Transverse colon (tissue), 4 donors: Measurements from ENCODE around the gene OGG1. TPM values are rescaled to one million over a fixed set of nuclear protein-coding genes. Genes with fewer than 3 reads are reported as not detected.

Experiments
- DNase-seq: peaks from one replicate; pipeline ENCODE4 v3.0.0-alpha.2; 2019
- H3K27ac ChIP-seq, 4 donors: fragments of 200-600 bp; sonication (generic); 2 replicates each; pipeline ENCODE4 v1.5.1; 2016 to 2018; ENCODE audit warnings: inconsistent platforms in 4 of 4
- H3K27me3 ChIP-seq: fragments of 200-600 bp; sonication (generic); 2 replicates; pipeline ENCODE4 v1.5.1; 2017; ENCODE audit warnings: inconsistent platforms
- H3K36me3 ChIP-seq, 4 donors: fragments of 200-600 bp; sonication (generic); 2 replicates each; pipeline ENCODE4 v1.5.1; 2017 to 2019; ENCODE audit warnings: inconsistent platforms in 4 of 4
- H3K4me1 ChIP-seq, 4 donors: fragments of 200-600 bp; sonication (generic); 2 replicates each; pipeline ENCODE4 v1.5.1; 2017 to 2020; ENCODE audit warnings: inconsistent platforms in 4 of 4
- H3K4me3 ChIP-seq, 4 donors: fragments of 200-600 bp; sonication (generic); 1 replicate in 1 of 4; 2 replicates in 3 of 4; pipeline versions ENCODE4 v1.5.1 to v1.6.1; 2017 to 2019; ENCODE audit warnings: inconsistent platforms in 4 of 4
- H3K9me3 ChIP-seq, 2 donors: fragments of 200-600 bp; sonication (generic); 2 replicates each; pipeline ENCODE4 v1.5.1; 2017 to 2019; ENCODE audit warnings: inconsistent platforms in 2 of 2
- EP300 ChIP-seq: sonication (generic); formaldehyde crosslinking; IDR thresholded peaks from one replicate; pipeline ENCODE4 v1.6.1; 2017; ENCODE audit warnings: antibody characterized with exemption, low read depth
- POLR2A ChIP-seq: fragments of 450-650 bp; IDR thresholded peaks from one replicate; pipeline ENCODE4 v1.6.1; 2016; ENCODE audit warnings: antibody characterized with exemption, mild to moderate bottlenecking, moderate library complexity
- POLR2AphosphoS5 ChIP-seq, 3 donors: sonication (generic); formaldehyde crosslinking; IDR thresholded peaks; one replicate each; pipeline ENCODE4 v1.6.1; 2016; ENCODE audit warnings: antibody characterized with exemption in 3 of 3
- WGBS, 2 donors: methylation state at CpG; one replicate each; pipeline ENCODE4 v1.1.5; 2018; ENCODE audit warnings: low coverage in 1 of 2; 5-methylcytosine and 5-hydroxymethylcytosine counted together
- in situ Hi-C, 4 donors: fragments of 200-750 bp; cut with MboI; loops; one replicate each; pipeline versions ENCODE4 v1.15.0 to v1.15.1; 2017; ENCODE audit warnings: low sequenced_read_pairs in 3 of 4, low pct_ligation_motif_present in 1 of 4, low pct_unique_long_range_greater_than_20kb in 1 of 4
- intact Hi-C: fragments of 100-400 bp; cut with DNase I; formaldehyde crosslinking; loops from one replicate; pipeline ENCODE4 v1.15.1; 2023; ENCODE audit warnings: low total_unique reads
- total RNA-seq, 4 donors: library from RNA; depleted of rRNA; stranded (reverse); fragments of >200 nt; gene quantifications; one replicate each; pipeline ENCODE4 v1.1.0, GENCODE V29; 2016
- TF ChIP-seq, protein P1 (sequence below), 5 experiments: fragments of 200-600 bp in 3 of 5; fragments of 450-650 bp in 2 of 5; sonication (generic) in 3 of 5; IDR thresholded peaks; 1 replicate in 2 of 5; 2 replicates in 3 of 5; pipeline ENCODE4 v1.5.1; 2016 to 2017; ENCODE audit warnings: antibody characterized with exemption in 5 of 5, inconsistent platforms in 3 of 5, mild to moderate bottlenecking in 2 of 5, moderate library complexity in 1 of 5

Gene OGG1
- total RNA-seq, result 10 to 100 TPM; 27.8 to 69.5 (median 39.7) TPM

DNA sequence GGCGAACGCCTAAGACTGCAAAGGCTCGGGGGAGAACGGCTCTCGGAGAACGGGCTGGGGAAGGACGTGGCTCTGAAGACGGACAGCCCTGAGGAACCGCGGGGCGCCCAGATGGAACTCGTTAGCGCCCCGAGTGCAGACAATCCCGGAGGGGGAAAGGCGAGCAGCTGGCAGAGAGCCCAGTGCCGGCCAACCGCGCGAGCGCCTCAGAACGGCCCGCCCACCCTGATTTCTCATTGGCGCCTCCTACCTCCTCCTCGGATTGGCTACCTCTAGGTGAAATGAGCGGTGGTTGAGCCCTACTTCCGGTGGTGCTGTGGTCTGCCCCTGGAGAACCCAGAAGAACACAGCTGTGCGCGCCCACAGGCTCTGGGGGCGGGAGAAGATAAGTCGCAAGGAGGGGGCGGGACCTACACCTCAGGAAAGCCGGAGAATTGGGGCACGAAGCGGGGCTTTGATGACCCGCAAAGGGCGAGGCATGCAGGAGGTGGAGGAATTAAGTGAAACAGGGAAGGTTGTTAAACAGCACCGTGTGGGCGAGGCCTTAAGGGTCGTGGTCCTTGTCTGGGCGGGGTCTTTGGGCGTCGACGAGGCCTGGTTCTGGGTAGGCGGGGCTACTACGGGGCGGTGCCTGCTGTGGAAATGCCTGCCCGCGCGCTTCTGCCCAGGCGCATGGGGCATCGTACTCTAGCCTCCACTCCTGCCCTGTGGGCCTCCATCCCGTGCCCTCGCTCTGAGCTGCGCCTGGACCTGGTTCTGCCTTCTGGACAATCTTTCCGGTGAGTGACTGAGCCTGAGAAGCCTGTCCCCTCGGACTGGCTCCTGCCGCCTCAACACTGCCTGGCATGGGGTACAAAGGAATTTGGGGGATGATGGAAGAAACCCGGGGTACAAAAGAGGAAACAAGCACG lies at the start of gene OGG1:
OGG1 (plus strand) TSS at position 308 of the 911 bp plus-strand sequence; CDS start at position 643, 335 bp downstream.
- H3K27ac ChIP-seq, result peak within 1 kb of the TSS; percentile 92 to 95 (median 93)
- H3K36me3 ChIP-seq, result peaks cover 0 to 26% (median 12%) of the 10 kb centered on the region in 4 donors
- H3K4me3 ChIP-seq, result peak within 1 kb of the TSS; percentile 38 to 78 (median 51)
- TF ChIP-seq, protein P1, sequence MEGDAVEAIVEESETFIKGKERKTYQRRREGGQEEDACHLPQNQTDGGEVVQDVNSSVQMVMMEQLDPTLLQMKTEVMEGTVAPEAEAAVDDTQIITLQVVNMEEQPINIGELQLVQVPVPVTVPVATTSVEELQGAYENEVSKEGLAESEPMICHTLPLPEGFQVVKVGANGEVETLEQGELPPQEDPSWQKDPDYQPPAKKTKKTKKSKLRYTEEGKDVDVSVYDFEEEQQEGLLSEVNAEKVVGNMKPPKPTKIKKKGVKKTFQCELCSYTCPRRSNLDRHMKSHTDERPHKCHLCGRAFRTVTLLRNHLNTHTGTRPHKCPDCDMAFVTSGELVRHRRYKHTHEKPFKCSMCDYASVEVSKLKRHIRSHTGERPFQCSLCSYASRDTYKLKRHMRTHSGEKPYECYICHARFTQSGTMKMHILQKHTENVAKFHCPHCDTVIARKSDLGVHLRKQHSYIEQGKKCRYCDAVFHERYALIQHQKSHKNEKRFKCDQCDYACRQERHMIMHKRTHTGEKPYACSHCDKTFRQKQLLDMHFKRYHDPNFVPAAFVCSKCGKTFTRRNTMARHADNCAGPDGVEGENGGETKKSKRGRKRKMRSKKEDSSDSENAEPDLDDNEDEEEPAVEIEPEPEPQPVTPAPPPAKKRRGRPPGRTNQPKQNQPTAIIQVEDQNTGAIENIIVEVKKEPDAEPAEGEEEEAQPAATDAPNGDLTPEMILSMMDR (IDR thresholded peaks at IDR 0.05), result peak in 1 of 5 experiments; percentile 5
- TF ChIP-seq POLR2A (peak; percentile 58), EP300 (no peak), POLR2AphosphoS5 (IDR thresholded peaks at IDR 0.05) (peak; percentile 51 to 85 (median 65))
- peak; percentile 98 for DNase-seq
- H3K4me1 ChIP-seq, result peaks cover 19 to 34% (median 23%) of the 10 kb centered on the region in 4 donors
- intact Hi-C loops, result no loop called here
- no peaks in the 10 kb centered on the region for H3K27me3 ChIP-seq
- in situ Hi-C loops, result no loop called here
- WGBS, 2 donors, result 0% methylated on average over 1 to 56 of the region's 60 CpGs
- H3K9me3 ChIP-seq, result no peaks in the 10 kb centered on the region

DNA sequence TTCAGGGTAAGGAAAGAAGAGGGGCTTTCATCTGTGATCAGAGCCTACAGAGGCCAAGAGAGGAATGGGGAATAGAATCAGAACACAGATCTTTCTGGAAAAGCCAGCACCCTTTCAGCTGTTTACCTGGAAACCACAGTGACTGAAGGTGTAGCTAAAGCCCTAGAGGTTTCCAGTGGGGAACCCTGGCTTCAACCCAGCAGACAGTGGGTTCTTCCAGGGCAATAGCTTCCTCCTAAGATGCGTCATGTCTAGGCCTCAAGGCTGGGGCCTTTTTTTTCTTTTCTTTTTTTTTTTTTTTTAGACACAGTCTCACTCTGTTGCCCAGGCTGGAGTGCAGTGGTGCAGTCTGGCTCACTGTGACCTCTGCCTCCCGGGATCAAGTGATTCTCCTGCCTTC lies 49.2 kb upstream of the OGG1 start:
- no peak for DNase-seq
- in situ Hi-C loops (no loop called here), intact Hi-C loops (no loop called here)
- H3K27me3 ChIP-seq, result peaks cover 19% of the 10 kb centered on the region
- TF ChIP-seq, protein P1 (IDR thresholded peaks at IDR 0.05), result no peak
- TF ChIP-seq POLR2AphosphoS5 (IDR thresholded peaks at IDR 0.05) (no peak), EP300 (no peak), POLR2A (no peak)
- H3K27ac ChIP-seq, result no peak overlapping the region
- H3K36me3 ChIP-seq, result peaks cover 0 to 25% (median under 1%) of the 10 kb centered on the region in 4 donors
- no peak overlapping the region for H3K4me3 ChIP-seq
- H3K9me3 ChIP-seq, result no peaks in the 10 kb centered on the region
- WGBS, 2 donors, result 91 to 100% methylated on average over 1 to 2 of the region's 2 CpGs
- peaks cover 11 to 19% (median 16%) of the 10 kb centered on the region in 4 donors for H3K4me1 ChIP-seq

DNA sequence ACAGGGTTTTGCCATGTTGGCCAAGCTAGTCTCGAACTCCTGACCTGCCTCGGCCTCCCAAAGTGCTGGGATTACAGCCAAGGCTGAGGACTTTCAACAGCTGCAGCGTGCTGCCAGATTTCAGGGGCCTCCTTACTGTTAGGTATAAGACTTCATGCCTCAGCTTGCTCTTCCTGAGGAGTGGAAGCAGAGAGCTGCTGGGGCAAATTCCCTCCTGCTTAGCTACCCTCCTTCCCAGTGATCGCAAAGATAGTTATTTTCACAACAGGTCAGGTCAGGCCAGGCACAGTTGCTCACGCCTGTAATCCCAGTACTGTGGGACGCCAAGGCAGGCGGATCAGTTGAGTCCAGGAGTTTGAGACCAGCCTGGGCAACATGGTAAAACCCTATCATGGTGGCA lies 48.7 kb upstream of the OGG1 start:
- peaks cover 0 to 22% (median 0%) of the 10 kb centered on the region in 4 donors for H3K36me3 ChIP-seq
- TF ChIP-seq POLR2AphosphoS5 (IDR thresholded peaks at IDR 0.05) (no peak), POLR2A (no peak), EP300 (no peak)
- TF ChIP-seq, protein P1 (IDR thresholded peaks at IDR 0.05), result no peak

DNA sequence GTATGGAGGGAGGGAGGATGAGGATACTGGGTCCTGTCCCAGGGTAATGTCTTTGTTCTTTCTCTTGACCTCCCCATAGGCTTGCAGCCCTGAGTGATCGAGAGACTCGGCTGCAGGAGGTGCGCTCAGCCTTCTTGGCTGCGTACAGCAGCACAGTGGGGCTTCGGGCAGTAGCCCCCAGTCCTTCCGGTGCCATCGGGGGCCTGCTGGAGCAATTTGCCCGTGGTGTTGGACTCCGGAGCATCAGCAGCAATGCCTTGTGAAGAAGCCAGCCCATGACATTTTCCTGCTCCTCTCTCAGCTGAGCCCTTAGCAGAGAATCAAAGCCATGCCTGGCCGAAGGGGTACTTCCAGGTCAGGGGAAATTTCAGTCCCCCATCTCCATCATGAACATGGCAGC lies 48.0 kb upstream of the OGG1 start:
- intact Hi-C loops, result no loop called here
- in situ Hi-C loops, result no loop called here
- Histone ChIP-seq H3K4me3 (no peak overlapping the region), H3K27me3 (peaks cover 19% of the 10 kb centered on the region), H3K9me3 (no peaks in the 10 kb centered on the region), H3K4me1 (peaks cover 11 to 19% (median 16%) of the 10 kb centered on the region in 4 donors), H3K27ac (no peak overlapping the region), H3K36me3 (peaks cover 0 to 22% (median 0%) of the 10 kb centered on the region in 4 donors)
- DNase-seq, result no peak
- TF ChIP-seq EP300 (no peak), POLR2A (no peak), POLR2AphosphoS5 (IDR thresholded peaks at IDR 0.05) (no peak)
- TF ChIP-seq, protein P1 (IDR thresholded peaks at IDR 0.05), result no peak
- 98% methylated on average over 10 of the region's 10 CpGs; no CpG with 5 or more reads in 1 of the 2 donors for WGBS, 2 donors

More for the DNA sequence above, 48.7 kb upstream of the OGG1 start:
- Histone ChIP-seq H3K27ac (no peak overlapping the region), H3K27me3 (peaks cover 19% of the 10 kb centered on the region), H3K9me3 (no peaks in the 10 kb centered on the region), H3K4me3 (no peak overlapping the region), H3K4me1 (peaks cover 11 to 19% (median 16%) of the 10 kb centered on the region in 4 donors)
- WGBS, 2 donors, result 90% methylated on average over 7 of the region's 7 CpGs; no CpG with 5 or more reads in 1 of the 2 donors
- intact Hi-C loops, result no loop called here
- DNase-seq, result no peak
- in situ Hi-C loops, result no loop called here
